Measurements from ENCODE around the gene TM4SF4. TPM values are rescaled to one million over a fixed set of nuclear protein-coding genes. Genes with fewer than 3 reads are reported as not detected.

The TM4SF4 gene
- polyA plus RNA-seq, 1 donor from 2014 or later = not detected

- Histone ChIP-seq H3K9me2 (ENCODE audit: insufficient read depth, low read length) (no peaks in the 10 kb centered on the region), H3K27ac (ENCODE audit: low read length) (no peak overlapping the region), H3K4me2 (ENCODE audit: low read length) (no peak overlapping the region), H3K36me3 (ENCODE audit: insufficient read depth, low read length) (no peaks in the 10 kb centered on the region), H3K9ac (ENCODE audit: low read length) (no peak overlapping the region), H3K79me2 (replicated peaks; ENCODE audit: insufficient read depth, low read length) (no peaks in the 10 kb centered on the region), H2AFZ (ENCODE audit: low read depth, low read length) (no peak overlapping the region), H4K20me1 (ENCODE audit: insufficient read depth) (no peaks in the 10 kb centered on the region), H3K4me3 (ENCODE audit: low read length) (no peak overlapping the region), H3K27me3 (ENCODE audit: insufficient read depth, low read depth, low read length) (no peaks in the 10 kb centered on the region), H3F3A (ENCODE audit: insufficient read depth, low read length, poor library complexity, severe bottlenecking) (no peaks in the 10 kb centered on the region), H3K9me3 (ENCODE audit: low read length) (no peaks in the 10 kb centered on the region)
- no peak for TF ChIP-seq MXI1 (conservative IDR thresholded peaks at IDR 0.05; ENCODE audit: poor library complexity, severe bottlenecking)
- TF ChIP-seq EZH2 (IDR thresholded peaks at IDR 0.05; ENCODE audit: borderline replicate concordance, insufficient read depth, low read length, poor library complexity, severe bottlenecking) = no peak
- no peak for TF ChIP-seq CTCF (IDR thresholded peaks at IDR 0.05; ENCODE audit: poor library complexity, severe bottlenecking)
- no peak for TF ChIP-seq POLR2AphosphoS5 (IDR thresholded peaks at IDR 0.05)
- no peak for TF ChIP-seq EP300 (conservative IDR thresholded peaks at IDR 0.05; ENCODE audit: poor library complexity, severe bottlenecking)
- TF ChIP-seq SMC3 (conservative IDR thresholded peaks at IDR 0.05; ENCODE audit: poor library complexity) = no peak
- TF ChIP-seq TAF1 (IDR thresholded peaks at IDR 0.05; ENCODE audit: low read depth) = no peak
- no peak for TF ChIP-seq REST (IDR thresholded peaks at IDR 0.05; ENCODE audit: borderline replicate concordance)
- no peak for TF ChIP-seq RAD21 (conservative IDR thresholded peaks at IDR 0.05)
Observed at GRCh38 chr3:149534671-149535332, 60.3 kb downstream of the TM4SF4 start.

GRCh38 chr3:149535333-149535685 lies 60.8 kb downstream of the TM4SF4 start:
- H3K4me2 ChIP-seq (ENCODE audit: low read length) = no peak overlapping the region
- no peak overlapping the region for H3K4me3 ChIP-seq (ENCODE audit: low read length)

More at GRCh38 chr3:149535333-149535685, 60.8 kb downstream of the TM4SF4 start:
- Histone ChIP-seq H3F3A (ENCODE audit: insufficient read depth, low read length, poor library complexity, severe bottlenecking) (no peaks in the 10 kb centered on the region), H3K9me3 (ENCODE audit: low read length) (no peaks in the 10 kb centered on the region), H3K79me2 (replicated peaks; ENCODE audit: insufficient read depth, low read length) (no peaks in the 10 kb centered on the region), H3K36me3 (ENCODE audit: insufficient read depth, low read length) (no peaks in the 10 kb centered on the region), H3K9ac (ENCODE audit: low read length) (no peak overlapping the region), H3K27ac (ENCODE audit: low read length) (no peak overlapping the region), H3K27me3 (ENCODE audit: insufficient read depth, low read depth, low read length) (no peaks in the 10 kb centered on the region), H2AFZ (ENCODE audit: low read depth, low read length) (no peak overlapping the region), H3K9me2 (ENCODE audit: insufficient read depth, low read length) (no peaks in the 10 kb centered on the region), H4K20me1 (ENCODE audit: insufficient read depth) (no peaks in the 10 kb centered on the region)
- TF ChIP-seq CTCF (IDR thresholded peaks at IDR 0.05; ENCODE audit: poor library complexity, severe bottlenecking) (no peak), EZH2 (IDR thresholded peaks at IDR 0.05; ENCODE audit: borderline replicate concordance, insufficient read depth, low read length, poor library complexity, severe bottlenecking) (no peak), RAD21 (conservative IDR thresholded peaks at IDR 0.05) (no peak)

All from neural cell (in vitro differentiated cells).